HEK293 (cell line): ENCODE results near the gene STPG2.

Experiments
- BCL11A ChIP-seq: fragments of 450-650 bp; formaldehyde crosslinking; IDR thresholded peaks from 2 replicates; pipeline ENCODE4 v1.5.1; 2016; ENCODE audit warnings: low read depth, missing biosample characterization, missing genetic modification characterization
- SETDB1 ChIP-seq: IDR thresholded peaks from one replicate; pipeline ENCODE4 v1.6.1; 2017; ENCODE audit warnings: mild to moderate bottlenecking, low read length, moderate library complexity, mixed read lengths; ENCODE audit not compliant: insufficient read length
- TCF7L2 ChIP-seq: IDR thresholded peaks from 2 replicates; pipeline ENCODE4 v1.6.1; 2011; ENCODE audit warnings: low read depth, mild to moderate bottlenecking, inconsistent platforms, low read length, moderate library complexity, borderline replicate concordance
- ZNF24 ChIP-seq: fragments of 450-650 bp; formaldehyde crosslinking; IDR thresholded peaks from 2 replicates; pipeline ENCODE4 v1.5.1; 2016; ENCODE audit warnings: missing biosample characterization, missing genetic modification characterization
- ZNF404 ChIP-seq: fragments of 450-650 bp; formaldehyde crosslinking; IDR thresholded peaks from 2 replicates; pipeline ENCODE4 v1.5.1; 2017; ENCODE audit warnings: missing biosample characterization, missing genetic modification characterization
- ZNF626 ChIP-seq: fragments of 450-650 bp; sonication (Bioruptor Pico); formaldehyde crosslinking; IDR thresholded peaks from 2 replicates; pipeline ENCODE4 v1.5.1; 2018; ENCODE audit warnings: missing biosample characterization, missing genetic modification characterization, inconsistent platforms
- ZNF658 ChIP-seq: fragments of 450-650 bp; formaldehyde crosslinking; IDR thresholded peaks from 2 replicates; pipeline ENCODE4; 2016; ENCODE audit warnings: missing biosample characterization, missing genetic modification characterization
- TF ChIP-seq, protein P1 (sequence below): fragments of 450-650 bp; formaldehyde crosslinking; IDR thresholded peaks from 2 replicates; pipeline ENCODE4 v1.5.1; 2016; ENCODE audit warnings: missing biosample characterization, missing genetic modification characterization
- TF ChIP-seq, protein P2 (sequence below): fragments of 450-650 bp; formaldehyde crosslinking; IDR thresholded peaks from 2 replicates; pipeline ENCODE4 v1.5.1; 2016; ENCODE audit warnings: missing biosample characterization, missing genetic modification characterization
- TF ChIP-seq, protein P3 (sequence below): sonication (generic); formaldehyde crosslinking; IDR thresholded peaks from 2 replicates; pipeline ENCODE4 v1.8.1; 2022; ENCODE audit warnings: mild to moderate bottlenecking, moderate library complexity, missing genetic modification reagents

DNA sequence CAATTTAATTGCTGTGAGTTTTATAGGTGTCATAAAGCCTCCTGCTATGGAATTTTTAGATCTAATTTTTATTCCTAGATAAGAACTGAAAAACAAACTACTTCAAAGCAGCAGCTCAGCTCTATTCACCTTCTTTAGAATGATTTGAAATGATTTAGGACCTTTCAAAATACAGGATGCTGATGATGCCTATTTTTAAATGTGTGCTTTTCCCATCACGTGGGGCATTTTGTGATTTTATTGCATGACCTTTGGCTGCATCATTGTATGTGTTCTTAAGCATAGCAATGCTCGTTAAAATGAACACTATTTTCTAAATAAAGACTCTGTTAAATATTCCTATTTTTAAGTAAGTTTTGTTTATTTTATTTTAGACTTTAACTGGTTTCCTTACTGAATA is 537.3 kb downstream of the STPG2 start:
- TF ChIP-seq, protein P1, sequence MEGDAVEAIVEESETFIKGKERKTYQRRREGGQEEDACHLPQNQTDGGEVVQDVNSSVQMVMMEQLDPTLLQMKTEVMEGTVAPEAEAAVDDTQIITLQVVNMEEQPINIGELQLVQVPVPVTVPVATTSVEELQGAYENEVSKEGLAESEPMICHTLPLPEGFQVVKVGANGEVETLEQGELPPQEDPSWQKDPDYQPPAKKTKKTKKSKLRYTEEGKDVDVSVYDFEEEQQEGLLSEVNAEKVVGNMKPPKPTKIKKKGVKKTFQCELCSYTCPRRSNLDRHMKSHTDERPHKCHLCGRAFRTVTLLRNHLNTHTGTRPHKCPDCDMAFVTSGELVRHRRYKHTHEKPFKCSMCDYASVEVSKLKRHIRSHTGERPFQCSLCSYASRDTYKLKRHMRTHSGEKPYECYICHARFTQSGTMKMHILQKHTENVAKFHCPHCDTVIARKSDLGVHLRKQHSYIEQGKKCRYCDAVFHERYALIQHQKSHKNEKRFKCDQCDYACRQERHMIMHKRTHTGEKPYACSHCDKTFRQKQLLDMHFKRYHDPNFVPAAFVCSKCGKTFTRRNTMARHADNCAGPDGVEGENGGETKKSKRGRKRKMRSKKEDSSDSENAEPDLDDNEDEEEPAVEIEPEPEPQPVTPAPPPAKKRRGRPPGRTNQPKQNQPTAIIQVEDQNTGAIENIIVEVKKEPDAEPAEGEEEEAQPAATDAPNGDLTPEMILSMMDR (tag by site-specific recombination), result no peak
- TF ChIP-seq ZNF626, result no peak
- TF ChIP-seq, protein P2, sequence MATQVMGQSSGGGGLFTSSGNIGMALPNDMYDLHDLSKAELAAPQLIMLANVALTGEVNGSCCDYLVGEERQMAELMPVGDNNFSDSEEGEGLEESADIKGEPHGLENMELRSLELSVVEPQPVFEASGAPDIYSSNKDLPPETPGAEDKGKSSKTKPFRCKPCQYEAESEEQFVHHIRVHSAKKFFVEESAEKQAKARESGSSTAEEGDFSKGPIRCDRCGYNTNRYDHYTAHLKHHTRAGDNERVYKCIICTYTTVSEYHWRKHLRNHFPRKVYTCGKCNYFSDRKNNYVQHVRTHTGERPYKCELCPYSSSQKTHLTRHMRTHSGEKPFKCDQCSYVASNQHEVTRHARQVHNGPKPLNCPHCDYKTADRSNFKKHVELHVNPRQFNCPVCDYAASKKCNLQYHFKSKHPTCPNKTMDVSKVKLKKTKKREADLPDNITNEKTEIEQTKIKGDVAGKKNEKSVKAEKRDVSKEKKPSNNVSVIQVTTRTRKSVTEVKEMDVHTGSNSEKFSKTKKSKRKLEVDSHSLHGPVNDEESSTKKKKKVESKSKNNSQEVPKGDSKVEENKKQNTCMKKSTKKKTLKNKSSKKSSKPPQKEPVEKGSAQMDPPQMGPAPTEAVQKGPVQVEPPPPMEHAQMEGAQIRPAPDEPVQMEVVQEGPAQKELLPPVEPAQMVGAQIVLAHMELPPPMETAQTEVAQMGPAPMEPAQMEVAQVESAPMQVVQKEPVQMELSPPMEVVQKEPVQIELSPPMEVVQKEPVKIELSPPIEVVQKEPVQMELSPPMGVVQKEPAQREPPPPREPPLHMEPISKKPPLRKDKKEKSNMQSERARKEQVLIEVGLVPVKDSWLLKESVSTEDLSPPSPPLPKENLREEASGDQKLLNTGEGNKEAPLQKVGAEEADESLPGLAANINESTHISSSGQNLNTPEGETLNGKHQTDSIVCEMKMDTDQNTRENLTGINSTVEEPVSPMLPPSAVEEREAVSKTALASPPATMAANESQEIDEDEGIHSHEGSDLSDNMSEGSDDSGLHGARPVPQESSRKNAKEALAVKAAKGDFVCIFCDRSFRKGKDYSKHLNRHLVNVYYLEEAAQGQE, result no peak
- TF ChIP-seq ZNF24 (tag by site-specific recombination), result no peak
- no peak for TF ChIP-seq SETDB1
- TF ChIP-seq ZNF404 (tag by site-specific recombination), result no peak
- no peak for TF ChIP-seq TCF7L2
- TF ChIP-seq ZNF658 (tag by site-specific recombination), result no peak
- no peak for TF ChIP-seq BCL11A (tag by site-specific recombination)
- TF ChIP-seq, protein P3, sequence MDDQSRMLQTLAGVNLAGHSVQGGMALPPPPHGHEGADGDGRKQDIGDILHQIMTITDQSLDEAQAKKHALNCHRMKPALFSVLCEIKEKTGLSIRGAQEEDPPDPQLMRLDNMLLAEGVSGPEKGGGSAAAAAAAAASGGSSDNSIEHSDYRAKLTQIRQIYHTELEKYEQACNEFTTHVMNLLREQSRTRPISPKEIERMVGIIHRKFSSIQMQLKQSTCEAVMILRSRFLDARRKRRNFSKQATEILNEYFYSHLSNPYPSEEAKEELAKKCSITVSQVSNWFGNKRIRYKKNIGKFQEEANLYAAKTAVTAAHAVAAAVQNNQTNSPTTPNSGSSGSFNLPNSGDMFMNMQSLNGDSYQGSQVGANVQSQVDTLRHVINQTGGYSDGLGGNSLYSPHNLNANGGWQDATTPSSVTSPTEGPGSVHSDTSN (CRISPR knock-in tag), result no peak
